IPS-15b (cell line): ENCODE results near the gene AMDHD2.
"Not testable (repeated sequence)": the region's sequence is repeated elsewhere in the genome, so short reads cannot be mapped to it uniquely, and the experiment has no call there.

ENCODE experiments used
- H3K27me3 ChIP-seq: one replicate; pipeline ENCODE4 v1.6.1; 2013; ENCODE audit warnings: low read length; ENCODE audit not compliant: control insufficient read depth, insufficient read depth
- H3K36me3 ChIP-seq: one replicate; pipeline ENCODE4 v1.6.1; 2013; ENCODE audit warnings: low read length; ENCODE audit not compliant: control insufficient read depth, insufficient read depth
- H3K4me1 ChIP-seq: one replicate; pipeline ENCODE4 v1.6.1; 2013; ENCODE audit warnings: mild to moderate bottlenecking, low read length; ENCODE audit not compliant: control insufficient read depth, insufficient read depth
- H3K4me3 ChIP-seq: one replicate; pipeline ENCODE4 v1.5.1; 2013; ENCODE audit warnings: low read depth, low read length
- H3K9ac ChIP-seq: one replicate; pipeline ENCODE4 v1.6.1; 2013; ENCODE audit warnings: low read depth, mild to moderate bottlenecking, low read length
- H3K9me3 ChIP-seq: one replicate; pipeline ENCODE4 v1.6.1; 2013; ENCODE audit warnings: mild to moderate bottlenecking, low read length; ENCODE audit not compliant: control insufficient read depth, insufficient read depth

The AMDHD2 gene

DNA sequence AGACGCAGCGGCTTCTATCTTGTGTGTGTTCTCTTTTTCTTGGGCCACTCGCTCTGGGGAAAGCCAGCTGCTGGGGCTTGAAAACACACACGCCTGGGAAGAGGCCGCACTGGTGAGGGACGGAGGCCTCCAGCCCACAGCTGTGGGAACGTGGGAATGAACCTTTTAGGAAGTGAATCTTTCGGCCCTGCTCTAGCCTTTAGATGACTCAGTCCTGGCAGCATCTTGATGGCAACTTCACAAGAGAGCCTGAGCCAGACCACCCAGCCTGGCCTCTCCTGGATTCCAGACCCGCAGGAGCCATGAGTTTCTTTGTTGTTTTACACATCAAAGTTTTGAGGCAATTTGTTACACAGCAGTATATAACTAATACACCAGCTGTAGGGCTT lies 15.4 kb downstream of the AMDHD2 start:
- Histone ChIP-seq H3K27me3 (no peaks in the 10 kb centered on the region), H3K36me3 (peaks cover under 1% of the 10 kb centered on the region), H3K9ac (no peak overlapping the region), H3K4me3 (no peak overlapping the region), H3K4me1 (no peaks in the 10 kb centered on the region), H3K9me3 (no peaks in the 10 kb centered on the region)

DNA sequence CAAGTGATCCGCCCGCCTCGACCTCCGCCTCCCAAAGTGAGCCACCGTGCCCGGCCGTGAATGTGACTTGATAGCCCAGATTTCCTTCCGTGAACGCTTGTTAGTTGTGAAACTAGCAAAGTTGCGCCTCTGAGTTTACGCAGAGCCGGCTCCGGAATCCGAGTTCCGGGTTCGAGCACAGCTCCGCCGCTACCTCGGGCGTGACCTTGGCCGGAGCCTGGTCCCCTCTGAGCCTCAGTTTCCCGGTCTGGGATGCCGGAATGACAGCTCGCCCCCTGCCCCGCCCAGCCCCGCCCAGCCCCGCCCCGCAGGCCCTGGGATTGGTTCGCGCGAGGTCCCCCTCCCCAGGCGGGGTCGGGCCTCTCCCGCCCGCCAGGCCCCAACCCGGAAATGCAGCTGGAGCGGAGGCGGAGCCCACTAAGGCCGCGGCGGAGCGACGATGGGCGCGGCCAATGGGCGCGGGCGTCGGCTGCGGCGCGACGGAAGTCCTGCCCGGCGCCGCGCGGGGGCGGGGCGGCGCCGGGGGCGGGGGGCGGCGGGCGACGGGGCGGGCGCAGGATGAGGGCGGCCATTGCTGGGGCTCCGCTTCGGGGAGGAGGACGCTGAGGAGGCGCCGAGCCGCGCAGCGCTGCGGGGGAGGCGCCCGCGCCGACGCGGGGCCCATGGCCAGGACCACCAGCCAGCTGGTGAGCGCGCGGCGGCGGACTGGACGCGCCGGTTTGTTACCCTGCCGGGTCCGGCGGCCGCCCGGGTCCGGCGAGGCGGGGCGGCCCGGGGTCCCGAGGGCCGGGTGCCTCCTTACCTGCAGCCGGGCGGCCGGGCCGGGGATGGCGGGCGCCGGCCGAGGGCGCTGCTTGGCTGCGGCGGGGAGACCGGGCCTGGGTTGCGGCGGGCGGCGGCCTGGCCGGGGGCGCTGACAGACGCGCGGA lies 17.5 kb downstream of the AMDHD2 start, which contains the start of gene PDPK1:
Gene PDPK1 (plus strand): TSS at position 571 of the 929 bp plus-strand sequence. CDS start 92 bp downstream, at position 663.
- Histone ChIP-seq H3K4me1 (no peaks in the 10 kb centered on the region), H3K27me3 (no peaks in the 10 kb centered on the region), H3K9me3 (no peaks in the 10 kb centered on the region), H3K4me3 (peak within 1 kb of the TSS; percentile 75), H3K9ac (no peak within 1 kb of the TSS), H3K36me3 (peaks cover 3% of the 10 kb centered on the region)

DNA sequence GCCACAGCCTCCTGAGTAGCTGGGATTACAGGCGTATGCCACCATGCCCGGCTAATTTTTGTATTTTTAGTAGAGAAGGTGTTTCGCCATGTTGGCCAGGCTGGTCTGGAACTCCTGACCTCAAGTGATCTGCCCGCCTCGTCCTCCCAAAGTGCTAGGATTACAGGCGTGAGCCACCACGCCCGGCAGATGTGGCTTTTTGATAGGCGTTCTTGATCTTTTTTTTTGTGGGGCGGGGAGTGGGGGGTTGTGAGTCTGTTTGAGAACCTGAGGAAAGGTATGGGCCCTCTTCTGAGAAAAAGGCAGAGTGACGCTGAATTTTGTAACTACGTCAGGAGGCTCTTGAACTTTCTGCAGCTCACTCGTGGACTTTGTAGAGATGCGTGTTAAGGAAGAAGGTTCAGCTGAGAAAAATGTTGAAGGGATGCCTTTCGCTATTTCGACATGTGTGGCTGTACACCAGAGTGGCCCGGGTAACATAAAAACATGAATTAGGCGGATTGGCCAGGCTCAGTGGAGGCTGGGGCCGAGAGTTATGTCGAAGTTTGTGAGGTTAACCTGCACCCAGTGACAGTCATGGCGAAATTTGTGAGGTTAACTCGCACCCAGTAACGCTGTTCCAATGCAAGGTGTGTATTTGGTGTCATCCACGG lies 19.1 kb downstream of the AMDHD2 start:
- H3K27me3 ChIP-seq, H3K9me3 ChIP-seq, H3K36me3 ChIP-seq, H3K4me3 ChIP-seq, H3K4me1 ChIP-seq, H3K9ac ChIP-seq: not testable (repeated sequence)

DNA sequence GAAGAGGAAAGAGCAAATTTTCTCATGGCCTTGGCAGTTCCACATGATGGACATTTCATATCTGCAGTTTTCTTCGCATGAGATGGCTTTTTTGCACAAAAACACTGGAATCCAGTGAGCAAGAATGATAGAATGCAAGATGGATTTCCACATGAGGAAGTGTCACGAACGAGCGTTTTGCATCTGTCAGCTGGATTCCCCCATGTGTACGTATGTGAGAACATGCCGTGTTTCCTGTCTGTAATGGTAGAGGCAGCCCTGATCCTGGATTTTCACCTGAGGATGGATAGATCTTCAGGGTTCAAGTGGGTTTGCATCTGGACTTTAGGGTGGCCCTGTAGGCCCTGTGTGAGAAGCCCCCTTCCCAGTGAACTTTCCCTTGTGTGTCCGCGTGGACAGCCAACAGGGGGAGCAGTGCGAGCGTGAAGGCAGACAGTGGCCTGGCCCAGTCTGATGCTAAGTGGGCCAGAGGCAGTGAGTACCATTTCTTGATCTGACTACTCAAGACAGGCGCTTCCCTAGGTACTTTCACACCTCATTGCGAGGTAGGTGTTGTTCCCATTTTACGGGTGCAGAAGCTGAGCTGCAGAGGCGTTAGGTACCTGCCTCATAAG lies 19.8 kb downstream of the AMDHD2 start:
- H3K36me3 ChIP-seq, H3K9ac ChIP-seq, H3K27me3 ChIP-seq, H3K9me3 ChIP-seq, H3K4me3 ChIP-seq, H3K4me1 ChIP-seq: not testable (repeated sequence)

DNA sequence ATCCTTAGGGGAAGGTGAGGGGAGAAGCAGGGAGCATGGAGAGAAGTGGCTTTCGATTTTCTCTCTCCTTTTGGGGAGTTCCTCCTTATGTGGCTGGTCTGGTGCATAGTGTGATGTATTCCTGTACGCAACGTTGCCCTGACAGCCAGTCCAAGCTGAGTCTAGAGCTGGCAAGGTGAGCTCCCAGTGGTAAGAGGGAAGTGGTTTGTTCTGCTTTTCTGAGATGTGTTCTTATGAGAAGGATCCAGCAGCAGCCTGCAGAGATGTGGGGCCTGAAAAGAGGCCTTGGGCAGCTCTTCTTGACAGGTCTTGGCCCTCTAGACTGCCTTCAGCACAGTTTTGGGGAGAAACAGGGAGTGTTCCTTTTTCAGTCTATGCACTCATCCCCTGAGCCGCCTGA lies 20.7 kb downstream of the AMDHD2 start:
- H3K9ac ChIP-seq, H3K36me3 ChIP-seq, H3K9me3 ChIP-seq, H3K4me3 ChIP-seq, H3K27me3 ChIP-seq, H3K4me1 ChIP-seq: not testable (repeated sequence)

DNA sequence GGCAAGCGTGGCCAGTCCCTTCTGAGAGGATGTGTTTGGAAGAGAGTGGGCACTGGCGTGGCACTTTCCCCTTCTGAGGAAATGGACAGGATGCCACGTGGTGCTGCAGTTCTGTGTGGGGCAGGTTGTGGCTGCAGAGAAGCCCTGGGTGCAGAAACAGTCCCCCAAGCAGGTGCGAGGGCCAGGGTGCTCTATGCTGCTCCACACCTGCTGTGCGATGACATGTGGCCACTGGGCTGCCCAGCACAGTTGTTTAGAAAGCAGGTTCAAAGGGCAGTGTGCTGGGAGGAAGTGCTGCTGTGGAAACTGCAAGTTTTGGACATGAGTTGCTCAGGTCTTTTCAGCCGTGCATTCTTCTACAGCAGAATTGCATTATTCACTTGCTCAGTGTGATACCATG lies 21.2 kb downstream of the AMDHD2 start:
- not testable (repeated sequence) for H3K4me1 ChIP-seq, H3K4me3 ChIP-seq, H3K9ac ChIP-seq

DNA sequence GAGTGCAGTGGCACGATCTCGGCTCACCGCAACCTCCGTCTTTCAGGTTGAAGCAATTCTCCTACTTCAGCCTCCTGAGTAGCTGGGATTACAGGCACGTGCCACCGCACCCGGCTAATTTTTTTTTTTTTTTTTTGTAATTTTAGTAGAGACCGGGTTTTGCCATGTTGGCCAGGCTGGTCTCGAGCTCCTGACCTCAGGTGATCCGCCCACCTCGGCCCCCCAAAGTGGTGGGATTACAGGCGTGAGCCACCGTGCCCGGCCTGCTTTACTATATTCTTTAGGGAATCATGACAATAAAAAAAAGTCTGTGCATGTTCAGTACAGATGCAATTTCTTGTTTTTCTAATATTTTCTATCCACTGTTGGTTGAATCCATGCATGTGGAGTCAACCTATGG lies 23.6 kb downstream of the AMDHD2 start:
- not testable (repeated sequence) for H3K9me3 ChIP-seq, H3K9ac ChIP-seq, H3K4me3 ChIP-seq, H3K36me3 ChIP-seq, H3K27me3 ChIP-seq, H3K4me1 ChIP-seq

More for the DNA sequence above, 21.2 kb downstream of the AMDHD2 start:
- not testable (repeated sequence) for H3K27me3 ChIP-seq, H3K36me3 ChIP-seq, H3K9me3 ChIP-seq

DNA sequence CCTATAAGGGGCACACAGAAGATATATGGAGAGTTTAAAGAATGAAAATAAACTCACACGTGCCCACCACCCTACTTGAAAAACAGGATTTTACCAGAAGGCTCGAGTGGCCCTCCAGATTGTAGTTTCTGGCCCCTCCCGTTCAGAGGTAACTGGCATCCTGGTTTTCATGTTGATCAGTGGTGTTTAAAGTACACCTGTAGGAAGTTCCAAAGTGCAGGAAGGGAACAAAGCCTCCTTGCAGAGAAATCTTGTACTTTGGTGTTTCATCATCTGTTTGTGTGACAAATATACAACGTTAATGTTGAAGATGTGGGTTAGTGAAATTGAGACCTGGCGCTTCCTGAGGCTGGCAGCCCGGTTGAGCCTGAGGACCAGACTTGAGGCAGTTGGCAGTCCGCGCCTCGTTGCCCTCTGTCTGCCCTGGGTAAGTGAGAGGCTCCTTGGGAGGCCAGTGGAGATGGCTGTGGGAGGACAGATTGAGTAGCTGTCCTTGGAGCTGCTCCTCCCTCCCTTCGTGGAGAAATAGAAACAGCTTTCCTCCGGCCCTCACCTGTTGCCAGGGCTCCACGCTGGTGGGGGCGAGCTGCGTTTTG lies 30.2 kb downstream of the AMDHD2 start:
- not testable (repeated sequence) for H3K4me1 ChIP-seq, H3K9ac ChIP-seq, H3K9me3 ChIP-seq, H3K27me3 ChIP-seq, H3K36me3 ChIP-seq, H3K4me3 ChIP-seq

DNA sequence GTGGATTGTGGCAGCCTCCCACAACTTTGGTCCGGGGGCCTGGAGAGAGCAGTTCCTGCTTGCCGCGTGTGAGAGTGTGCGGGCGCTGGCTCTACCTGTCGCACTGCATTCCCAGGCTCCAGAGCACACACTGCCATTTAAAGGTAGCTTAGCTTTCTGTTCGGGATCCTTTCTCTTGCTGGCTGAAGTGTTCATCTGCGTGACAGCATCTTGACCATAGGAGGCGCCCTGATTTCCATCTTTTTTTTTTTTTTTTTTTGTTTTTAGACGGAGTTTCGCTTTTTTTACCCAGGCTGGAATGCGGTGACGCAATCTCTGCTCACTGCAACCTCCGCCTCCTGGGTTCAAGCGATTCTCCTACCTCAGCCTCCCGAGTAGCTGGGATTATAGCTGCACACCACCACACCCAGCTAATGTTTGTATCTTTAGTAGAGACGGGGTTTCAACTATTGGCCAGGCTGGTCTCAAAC lies 31.3 kb downstream of the AMDHD2 start:
- not testable (repeated sequence) for H3K36me3 ChIP-seq, H3K27me3 ChIP-seq, H3K4me1 ChIP-seq, H3K4me3 ChIP-seq, H3K9me3 ChIP-seq, H3K9ac ChIP-seq

DNA sequence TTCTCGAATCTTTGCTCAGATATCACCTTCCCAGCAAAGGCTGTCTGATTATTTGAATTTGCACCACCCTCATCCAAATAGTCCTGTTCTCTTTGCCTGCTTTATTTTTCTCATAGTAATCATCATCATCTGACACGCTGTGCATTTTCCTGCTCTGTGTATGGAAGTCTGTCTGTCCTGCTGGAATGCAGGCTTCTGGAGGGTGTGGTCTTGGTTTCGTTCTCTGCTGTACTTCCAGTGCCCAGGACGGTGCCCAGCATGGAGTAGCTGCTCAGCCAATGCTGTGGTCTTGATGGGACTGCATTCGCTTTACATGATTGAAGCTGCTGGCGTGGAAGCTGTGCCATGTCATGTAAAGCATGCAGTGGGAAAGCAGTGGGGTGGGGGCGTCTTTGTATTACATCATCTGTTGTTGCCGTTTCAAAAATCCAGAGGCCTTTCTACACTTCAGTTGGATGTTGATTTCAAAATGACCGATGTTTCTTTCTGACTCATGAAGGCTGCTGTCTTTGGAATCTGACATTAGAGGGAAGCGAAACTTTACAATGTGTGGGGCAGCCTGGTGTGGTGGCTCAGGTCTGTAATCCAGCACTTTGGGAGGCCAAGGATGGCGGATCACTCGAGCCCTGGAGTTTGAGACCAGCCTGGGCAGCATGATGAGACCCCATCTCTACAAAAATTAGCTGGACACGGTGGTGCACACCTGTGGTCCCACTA lies 34.7 kb downstream of the AMDHD2 start:
- not testable (repeated sequence) for H3K4me3 ChIP-seq, H3K4me1 ChIP-seq, H3K27me3 ChIP-seq, H3K9ac ChIP-seq, H3K9me3 ChIP-seq, H3K36me3 ChIP-seq

DNA sequence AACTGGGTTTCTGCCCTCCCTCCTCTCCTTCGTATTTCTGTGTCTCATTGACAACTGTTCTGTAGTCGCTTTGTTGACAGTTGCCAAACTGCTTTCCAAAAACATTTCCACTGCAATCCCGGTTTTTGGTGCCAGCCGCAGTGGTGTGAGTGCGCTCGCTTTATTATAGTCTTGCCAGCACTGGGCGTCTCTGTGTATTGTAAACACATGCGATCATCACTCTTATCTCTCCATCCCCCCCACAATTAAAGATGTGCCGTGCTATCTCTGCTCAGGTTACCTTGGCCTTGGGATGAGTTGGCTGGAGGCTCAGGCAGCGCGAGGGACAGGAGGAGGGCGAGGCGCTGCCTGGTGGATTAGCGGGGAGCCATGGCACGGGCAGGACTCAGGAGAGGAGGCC lies 37.0 kb downstream of the AMDHD2 start:
- not testable (repeated sequence) for H3K9me3 ChIP-seq, H3K27me3 ChIP-seq, H3K4me1 ChIP-seq, H3K4me3 ChIP-seq, H3K9ac ChIP-seq, H3K36me3 ChIP-seq
